Lung microvascular endothelial cell (primary cell): ENCODE data around the gene B3GNT7. TPM values are rescaled to one million over a fixed set of nuclear protein-coding genes. Genes with fewer than 3 reads are reported as not detected.
"Not testable (repeated sequence)": the region's sequence is repeated elsewhere in the genome, so short reads cannot be mapped to it uniquely, and the experiment has no call there.

Source experiments
- DNase-seq, 2 donors: peaks; one replicate each; pipeline versions ENCODE4 v3.0.0 to v3.0.0-alpha.2; 2010; ENCODE audit warnings: low read depth in 2 of 2
- total RNA-seq: library from RNA; depleted of rRNA; stranded (reverse); fragments of >200 nt; gene quantifications from 2 replicates; pipeline ENCODE4 v1.2.1, GENCODE V29; 2014

B3GNT7 gene
- total RNA-seq = 4.4 and 20.4 TPM in 2 replicates

- DNase-seq = no peak
Measured at GRCh38 chr2:231395188-231396057, at the start of gene B3GNT7. Gene B3GNT7, plus strand, starts transcription at chr2:231395710. Its CDS starts 94 bp downstream, at chr2:231395804.

GRCh38 chr2:231347081-231347480, 48.4 kb upstream of the B3GNT7 start:
- DNase-seq = no peak

- DNase-seq = no peak
Measured at GRCh38 chr2:231347638-231348037, 47.9 kb upstream of the B3GNT7 start.

GRCh38 chr2:231348173-231348572, 47.3 kb upstream of the B3GNT7 start:
- peak in 1 of 2 donors; percentile 42 for DNase-seq

GRCh38 chr2:231348704-231349373, 46.7 kb upstream of the B3GNT7 start:
- DNase-seq = no peak

GRCh38 chr2:231349374-231349735, 46.2 kb upstream of the B3GNT7 start:
- DNase-seq = not testable (repeated sequence)

- no peak for DNase-seq
Measured at GRCh38 chr2:231351648-231352047, 43.9 kb upstream of the B3GNT7 start.

- no peak for DNase-seq
Measured at GRCh38 chr2:231353469-231353868, 42.0 kb upstream of the B3GNT7 start.

- no peak for DNase-seq
Measured at GRCh38 chr2:231355508-231356465, 39.7 kb upstream of the B3GNT7 start.

GRCh38 chr2:231356466-231356844, 39.1 kb upstream of the B3GNT7 start:
- DNase-seq = no peak

GRCh38 chr2:231357048-231357447, 38.5 kb upstream of the B3GNT7 start:
- DNase-seq = no peak

GRCh38 chr2:231357931-231358330, 37.6 kb upstream of the B3GNT7 start:
- no peak for DNase-seq

GRCh38 chr2:231359441-231359840, 36.1 kb upstream of the B3GNT7 start:
- DNase-seq = no peak

- DNase-seq = no peak
Measured at GRCh38 chr2:231359948-231360347, 35.6 kb upstream of the B3GNT7 start.

- DNase-seq = no peak
Measured at GRCh38 chr2:231360401-231360800, 35.1 kb upstream of the B3GNT7 start.

GRCh38 chr2:231360881-231361371, 34.6 kb upstream of the B3GNT7 start:
- DNase-seq = no peak

- no peak for DNase-seq
Measured at GRCh38 chr2:231361701-231362554, 33.6 kb upstream of the B3GNT7 start.

GRCh38 chr2:231362555-231363184, 32.8 kb upstream of the B3GNT7 start:
- no peak for DNase-seq

- DNase-seq = no peak
Measured at GRCh38 chr2:231364061-231364460, 31.4 kb upstream of the B3GNT7 start.
